Caki2 (cell line): Measurements from ENCODE around the gene ZNF670. TPM values are rescaled to one million over a fixed set of nuclear protein-coding genes. Genes with fewer than 3 reads are reported as not detected.

Experiments
- DNase-seq: peaks from one replicate; pipeline ENCODE4 v3.0.0-alpha.2; 2015; ENCODE audit warnings: low read depth
- in situ Hi-C: cut with HindIII; loops from 2 replicates; pipeline ENCODE4 v1.10.0; 2016; ENCODE audit warnings: low sequenced_read_pairs, low pct_unique_long_range_greater_than_20kb, mixed read lengths
- total RNA-seq: library from RNA; depleted of rRNA; stranded (reverse); fragments of >200 nt; shearing (Covaris generic); gene quantifications from 2 replicates; pipeline ENCODE4 v1.2.3, GENCODE V29; 2014; ENCODE audit warnings: low replicate concordance

The ZNF670 gene
- total RNA-seq, 1 experiment from 2014 or later, result 2.1 TPM

- DNase-seq, result no peak
- in situ Hi-C loops, result no loop called here
Measured at GRCh38 chr1:247110627-247111258, 32.1 kb upstream of the ZNF670 start.

- in situ Hi-C loops, result no loop called here
- DNase-seq, result no peak
Measured at GRCh38 chr1:247107694-247108093, 29.1 kb upstream of the ZNF670 start.

- in situ Hi-C loops, result no loop called here
Measured at GRCh38 chr1:247105966-247106365, 27.4 kb upstream of the ZNF670 start.

GRCh38 chr1:247104965-247105364 lies 26.4 kb upstream of the ZNF670 start:
- DNase-seq, result no peak
- in situ Hi-C loops, result no loop called here

More at GRCh38 chr1:247105966-247106365, 27.4 kb upstream of the ZNF670 start:
- no peak for DNase-seq

- in situ Hi-C loops, result no loop called here
- peak; percentile 92 for DNase-seq
Measured at GRCh38 chr1:247103859-247104591, 25.4 kb upstream of the ZNF670 start, which contains the start of gene ZNF669. TSS of gene ZNF669 (minus strand) at chr1:247104356. CDS start at chr1:247104199, 157 bp downstream.

GRCh38 chr1:247102381-247102780 lies 23.8 kb upstream of the ZNF670 start:
- in situ Hi-C loops, result no loop called here
- no peak for DNase-seq

- no peak for DNase-seq
- in situ Hi-C loops, result no loop called here
Measured at GRCh38 chr1:247100676-247101279, 22.2 kb upstream of the ZNF670 start.

GRCh38 chr1:247096958-247097357 lies 18.3 kb upstream of the ZNF670 start:
- in situ Hi-C loops, result no loop called here
- DNase-seq, result no peak

- in situ Hi-C loops, result no loop called here
- DNase-seq, result no peak
Measured at GRCh38 chr1:247096544-247096943, 17.9 kb upstream of the ZNF670 start.

GRCh38 chr1:247096112-247096511 lies 17.5 kb upstream of the ZNF670 start:
- in situ Hi-C loops, result no loop called here
- DNase-seq, result no peak

GRCh38 chr1:247090455-247090854 lies 11.8 kb upstream of the ZNF670 start:
- in situ Hi-C loops, result no loop called here
- no peak for DNase-seq

GRCh38 chr1:247089616-247090375 lies 11.2 kb upstream of the ZNF670 start:
- in situ Hi-C loops, result no loop called here
- DNase-seq, result no peak

- DNase-seq, result no peak
- in situ Hi-C loops, result no loop called here
Measured at GRCh38 chr1:247088967-247089366, 10.4 kb upstream of the ZNF670 start.

- no peak for DNase-seq
- in situ Hi-C loops, result no loop called here
Measured at GRCh38 chr1:247087256-247087655, 8.6 kb upstream of the ZNF670 start.

- DNase-seq, result no peak
- in situ Hi-C loops, result no loop called here
Measured at GRCh38 chr1:247085310-247085709, 6.7 kb upstream of the ZNF670 start.

- no peak for DNase-seq
- in situ Hi-C loops, result no loop called here
Measured at GRCh38 chr1:247084771-247085170, 6.2 kb upstream of the ZNF670 start.

- in situ Hi-C loops, result no loop called here
Measured at GRCh38 chr1:247079141-247079874, 697 bp upstream of the ZNF670 start.

GRCh38 chr1:247077876-247078257 lies 744 bp downstream of the ZNF670 start:
- in situ Hi-C loops, result no loop called here
- DNase-seq, result peak; percentile 21

More at GRCh38 chr1:247079141-247079874, 697 bp upstream of the ZNF670 start:
- DNase-seq, result no peak
